ENCODE data around the gene TSPAN6.

TSPAN6 gene

GRCh38 chrX:100636321-100636991 lies at the start of gene TSPAN6:
Gene TSPAN6 (minus strand): TSS chrX:100636806. CDS start chrX:100636694, 112 bp downstream.
- peak; percentile 74 for DNase-seq (ENCODE audit: low spot score)

- DNase-seq (ENCODE audit: low spot score): no peak
Observed at GRCh38 chrX:100685997-100686305, 49.3 kb upstream of the TSPAN6 start.

GRCh38 chrX:100685284-100685996 lies 48.8 kb upstream of the TSPAN6 start:
- peak; percentile 62 for DNase-seq (ENCODE audit: low spot score)

- no peak for DNase-seq (ENCODE audit: low spot score)
Observed at GRCh38 chrX:100682939-100683338, 46.3 kb upstream of the TSPAN6 start.

- DNase-seq (ENCODE audit: low spot score): no peak
Observed at GRCh38 chrX:100681599-100681998, 45.0 kb upstream of the TSPAN6 start.

- no peak for DNase-seq (ENCODE audit: low spot score)
Observed at GRCh38 chrX:100680756-100681155, 44.1 kb upstream of the TSPAN6 start.

- no peak for DNase-seq (ENCODE audit: low spot score)
Observed at GRCh38 chrX:100677611-100678181, 41.1 kb upstream of the TSPAN6 start.

- DNase-seq (ENCODE audit: low spot score): no peak
Observed at GRCh38 chrX:100674705-100675104, 38.1 kb upstream of the TSPAN6 start.

GRCh38 chrX:100673397-100673953 lies 36.9 kb upstream of the TSPAN6 start:
- DNase-seq (ENCODE audit: low spot score): no peak

GRCh38 chrX:100672966-100673365 lies 36.4 kb upstream of the TSPAN6 start:
- DNase-seq (ENCODE audit: low spot score): no peak

- no peak for DNase-seq (ENCODE audit: low spot score)
Observed at GRCh38 chrX:100663642-100664041, 27.0 kb upstream of the TSPAN6 start.

- DNase-seq (ENCODE audit: low spot score): no peak
Observed at GRCh38 chrX:100662796-100663195, 26.2 kb upstream of the TSPAN6 start.

GRCh38 chrX:100662170-100662569 lies 25.6 kb upstream of the TSPAN6 start:
- no peak for DNase-seq (ENCODE audit: low spot score)

GRCh38 chrX:100659431-100660137 lies 23.0 kb upstream of the TSPAN6 start:
- no peak for DNase-seq (ENCODE audit: low spot score)

GRCh38 chrX:100658941-100659381 lies 22.4 kb upstream of the TSPAN6 start:
- DNase-seq (ENCODE audit: low spot score): no peak

- no peak for DNase-seq (ENCODE audit: low spot score)
Observed at GRCh38 chrX:100654261-100654660, 17.7 kb upstream of the TSPAN6 start.

- DNase-seq (ENCODE audit: low spot score): no peak
Observed at GRCh38 chrX:100652266-100652665, 15.7 kb upstream of the TSPAN6 start.

- DNase-seq (ENCODE audit: low spot score): no peak
Observed at GRCh38 chrX:100650841-100651240, 14.2 kb upstream of the TSPAN6 start.

- no peak for DNase-seq (ENCODE audit: low spot score)
Observed at GRCh38 chrX:100649550-100650356, 13.1 kb upstream of the TSPAN6 start.

- no peak for DNase-seq (ENCODE audit: low spot score)
Observed at GRCh38 chrX:100648458-100649417, 12.1 kb upstream of the TSPAN6 start.
